GM03348 (cell line): ENCODE data around the gene AGO4.
"Not testable (repeated sequence)": the region's sequence is repeated elsewhere in the genome, so short reads cannot be mapped to it uniquely, and the experiment has no call there.

Experiments
- DNase-seq: peaks from one replicate; pipeline ENCODE4 v3.0.0; 2012; ENCODE audit warnings: low spot score

Gene AGO4

DNA sequence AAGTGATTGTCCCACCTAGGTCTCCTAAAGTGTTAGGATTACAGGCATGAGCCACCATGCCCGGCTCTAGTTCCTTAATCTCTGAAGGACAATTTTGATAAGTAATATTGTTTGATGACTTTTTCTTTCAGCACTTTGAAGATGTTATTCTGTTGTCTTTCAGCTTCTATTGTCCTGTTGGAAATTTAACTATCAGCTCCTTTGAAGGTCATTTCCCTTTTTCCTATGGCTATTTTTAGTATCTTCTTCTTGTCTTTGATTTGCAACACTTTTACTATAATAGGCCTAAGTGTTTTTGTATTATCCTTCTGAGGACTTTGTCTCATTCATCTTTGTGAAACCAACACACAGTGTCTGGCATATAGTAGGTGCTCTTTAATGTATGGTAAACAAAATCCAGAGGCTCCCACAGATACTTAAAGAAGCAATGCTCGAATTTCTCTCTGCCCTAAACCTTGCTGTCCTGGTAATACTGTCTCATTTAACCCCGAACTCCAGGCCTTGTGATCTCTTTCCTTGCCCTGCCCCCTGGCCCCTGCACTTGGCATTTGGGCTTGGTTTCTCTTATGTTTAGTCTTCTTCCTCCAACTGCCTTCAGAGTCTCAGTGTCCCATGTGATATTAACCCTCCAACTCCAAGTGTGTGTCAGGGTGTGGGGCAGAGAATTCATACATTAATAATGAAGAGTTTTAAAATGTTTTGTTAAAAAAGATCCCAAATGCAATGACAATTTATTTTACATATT lies 56.2 kb downstream of the AGO4 start:
- no peak for DNase-seq

DNA sequence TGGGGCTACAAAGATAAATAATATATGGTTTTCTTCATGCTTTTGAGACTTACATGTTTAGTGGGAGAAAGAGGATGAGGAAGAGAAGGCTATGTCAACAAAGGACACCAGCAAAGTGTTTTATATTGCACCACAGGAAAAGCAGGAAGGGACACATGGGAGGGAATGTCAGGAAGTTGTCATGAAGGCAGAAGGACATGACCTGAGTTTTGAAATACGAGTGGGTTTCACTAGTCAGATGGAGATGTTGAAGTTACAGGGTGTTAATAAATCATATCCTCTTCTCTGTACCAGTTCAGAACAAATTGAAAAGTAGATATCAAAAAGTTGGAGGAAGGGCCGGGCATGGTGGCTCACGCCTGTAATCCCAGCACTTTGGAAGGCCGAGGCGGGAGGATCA lies 57.0 kb downstream of the AGO4 start:
- no peak for DNase-seq

DNA sequence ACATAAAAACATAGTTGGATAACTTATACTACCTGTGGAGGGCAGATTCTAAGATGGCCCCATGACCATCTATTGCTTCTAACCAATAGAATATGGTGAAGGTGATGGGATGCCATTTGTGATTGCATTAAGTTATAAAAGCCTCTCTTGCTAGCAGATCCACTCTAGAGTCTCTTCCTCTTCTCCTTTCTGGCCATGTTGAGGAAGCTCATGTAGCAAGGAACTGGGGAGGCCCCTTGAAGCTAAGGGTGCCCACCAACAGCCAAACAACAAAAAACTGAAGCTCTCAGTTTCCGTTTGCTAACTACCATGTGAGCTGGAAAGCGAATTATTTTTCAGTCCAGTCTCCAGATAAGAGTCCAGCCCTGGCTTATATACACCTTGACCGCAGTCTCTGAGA lies 59.2 kb downstream of the AGO4 start:
- DNase-seq: no peak

DNA sequence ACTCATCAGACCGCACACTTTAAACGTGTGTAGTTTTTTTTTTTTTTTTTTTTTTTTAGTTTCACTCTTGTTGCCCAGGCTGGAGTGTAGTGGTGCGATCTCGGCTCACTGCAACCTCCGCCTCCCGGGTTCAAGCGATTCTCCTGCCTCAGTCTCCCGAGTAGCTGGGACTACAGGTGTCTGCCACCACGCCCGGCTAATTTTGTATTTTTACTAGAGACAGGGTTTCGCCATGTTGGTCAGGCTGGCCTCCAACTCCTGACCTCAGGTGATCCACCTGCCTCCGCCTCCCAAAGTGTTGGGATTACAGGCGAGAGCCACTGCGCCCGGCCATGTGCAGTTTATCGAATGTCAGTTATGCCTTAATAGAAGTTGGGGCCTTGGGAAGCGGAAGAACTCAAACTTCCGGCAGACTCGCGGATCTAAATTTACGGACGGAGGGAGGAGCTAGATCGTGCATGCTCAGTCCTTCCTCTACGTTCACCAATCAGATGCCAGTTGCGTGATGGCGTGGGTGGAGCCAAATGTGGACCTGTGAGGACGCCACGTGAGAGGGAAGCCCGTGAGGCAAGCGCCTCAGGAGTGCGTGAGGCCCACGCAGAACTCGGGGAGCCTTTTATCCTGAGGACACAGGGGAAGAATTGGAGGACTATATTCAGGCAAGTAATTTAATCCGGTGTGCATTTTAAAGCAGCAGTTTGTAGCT lies 61.6 kb downstream of the AGO4 start:
- not testable (repeated sequence) for DNase-seq

DNA sequence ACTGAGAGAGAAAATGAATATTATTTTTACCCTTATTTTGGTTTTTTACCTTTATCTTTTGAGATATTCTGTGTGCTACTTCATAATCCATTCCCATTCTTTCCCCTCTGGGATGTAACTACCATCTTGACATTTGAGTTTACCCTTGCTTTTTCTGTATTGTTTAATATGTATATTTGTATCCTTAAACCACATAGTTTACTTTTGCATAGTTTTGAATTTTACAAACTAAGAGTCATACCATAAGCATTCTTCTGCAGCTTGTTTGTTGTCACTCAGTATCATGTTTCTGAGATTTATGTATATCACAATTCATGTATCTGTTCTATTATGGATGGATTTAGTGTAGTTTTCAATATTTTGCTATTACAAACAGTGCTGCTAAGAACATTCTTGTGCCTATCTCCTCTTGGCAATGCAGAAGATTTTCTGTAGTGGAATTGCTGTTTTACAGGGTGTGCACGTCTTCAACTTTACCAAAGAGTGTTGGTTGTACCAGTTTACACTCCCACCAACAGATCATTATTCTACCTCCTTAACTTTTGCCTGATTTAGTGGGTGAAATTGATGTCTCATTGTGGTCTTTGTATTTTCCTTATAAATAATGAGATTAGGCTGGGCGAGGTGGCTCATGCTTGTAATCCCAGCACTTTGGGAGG lies 63.0 kb downstream of the AGO4 start:
- no peak for DNase-seq

DNA sequence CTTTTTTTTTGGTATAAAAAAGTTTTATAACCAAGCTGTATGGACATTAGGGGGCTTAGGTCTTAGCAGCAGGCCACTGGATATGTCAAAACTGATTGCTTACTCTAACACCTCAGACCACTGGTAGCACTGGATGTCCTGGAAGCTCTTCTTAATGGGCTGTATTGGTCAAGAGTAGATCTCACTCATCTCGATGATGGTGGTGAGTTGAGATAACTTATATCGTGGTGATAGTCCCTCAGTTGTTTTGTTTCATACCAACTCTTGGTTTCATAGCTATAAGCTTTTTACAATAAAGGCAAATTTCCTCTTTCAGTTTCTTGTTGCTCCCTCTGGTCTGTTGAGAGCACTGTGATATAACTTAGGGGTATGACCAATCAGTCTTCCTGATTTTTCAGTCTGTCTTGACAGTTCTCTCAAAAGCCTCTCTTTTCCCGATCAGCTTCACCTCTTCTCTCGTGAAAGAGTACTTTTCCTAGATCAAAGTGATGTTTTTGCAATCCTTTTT lies 65.5 kb downstream of the AGO4 start:
- no peak for DNase-seq

DNA sequence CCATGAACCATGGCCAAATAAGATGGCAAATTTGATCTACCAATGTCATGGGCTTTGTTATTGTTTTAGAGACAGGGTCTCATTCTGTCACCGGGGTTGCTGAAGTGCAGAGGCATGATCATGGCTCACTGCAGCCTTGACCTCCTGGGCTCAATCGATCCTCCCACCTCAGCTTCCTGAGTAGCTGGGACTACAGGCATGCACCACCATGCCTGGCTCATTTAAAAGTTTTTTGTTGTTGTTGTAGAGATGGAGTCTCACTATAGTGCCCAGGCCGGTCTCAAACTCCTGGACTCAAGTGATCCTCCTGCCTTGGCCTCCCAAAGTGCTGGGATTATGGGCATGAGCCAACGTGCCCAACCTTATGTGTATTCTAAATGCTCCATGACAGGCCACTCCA lies 66.3 kb downstream of the AGO4 start:
- not testable (repeated sequence) for DNase-seq

DNA sequence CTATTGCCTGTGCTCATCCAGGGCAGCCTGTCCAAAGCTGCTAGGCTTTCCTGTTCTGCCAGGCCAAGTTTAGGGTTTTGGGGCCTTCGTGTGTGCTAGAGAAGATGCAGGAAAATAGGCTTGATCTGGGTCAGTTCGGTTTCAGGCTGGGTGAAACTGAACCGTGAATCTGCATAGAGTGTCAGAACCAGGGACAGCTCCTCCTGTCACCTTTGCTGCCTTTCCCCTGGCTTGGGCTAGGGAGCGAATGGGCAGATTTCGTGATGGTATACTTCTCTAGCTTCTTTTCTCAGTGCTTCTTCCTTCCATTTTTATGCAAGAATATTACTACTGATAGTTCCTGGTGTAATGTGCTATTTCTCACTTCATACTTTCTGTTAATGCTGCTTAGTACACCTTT lies 69.2 kb downstream of the AGO4 start:
- peak; percentile 43 for DNase-seq

DNA sequence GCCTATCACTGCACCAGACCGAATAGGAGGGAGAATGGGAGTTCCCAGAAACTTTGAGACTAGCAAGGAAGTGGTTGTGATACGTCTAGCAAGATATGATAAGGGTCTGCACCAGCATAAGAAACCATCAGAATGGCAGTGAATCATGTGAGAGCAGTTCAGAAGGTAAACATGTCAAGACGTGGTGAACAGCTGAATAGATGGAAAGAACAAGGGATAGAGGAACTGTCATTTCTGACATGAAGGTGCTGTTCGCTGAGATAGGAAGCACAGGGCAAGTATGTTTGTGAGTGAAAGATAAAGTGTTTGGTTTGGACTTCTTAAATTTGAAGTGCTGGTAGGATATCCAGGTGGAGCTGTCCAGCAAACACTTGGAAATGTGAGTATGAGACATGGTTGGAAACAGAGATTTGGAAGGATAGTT lies 74.0 kb downstream of the AGO4 start:
- DNase-seq: no peak

DNA sequence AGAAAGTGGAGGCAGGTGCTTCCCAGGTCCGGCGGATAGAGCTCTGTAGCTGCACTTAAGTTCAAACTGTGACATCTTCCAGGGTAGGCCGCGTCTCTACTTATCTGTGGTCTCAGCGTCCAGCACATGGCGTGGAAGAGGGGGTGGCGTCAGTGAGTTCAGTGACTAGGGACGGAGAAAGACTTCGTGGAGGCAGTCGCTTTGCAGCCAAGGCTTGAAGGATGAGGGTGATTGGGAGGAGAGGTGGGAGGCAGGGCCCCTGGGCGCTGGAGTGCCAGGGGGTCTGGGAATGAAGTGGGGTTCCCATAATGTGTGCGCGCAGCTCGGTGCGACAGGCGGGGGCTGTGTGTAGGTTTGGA lies 74.7 kb downstream of the AGO4 start:
- DNase-seq: no peak

DNA sequence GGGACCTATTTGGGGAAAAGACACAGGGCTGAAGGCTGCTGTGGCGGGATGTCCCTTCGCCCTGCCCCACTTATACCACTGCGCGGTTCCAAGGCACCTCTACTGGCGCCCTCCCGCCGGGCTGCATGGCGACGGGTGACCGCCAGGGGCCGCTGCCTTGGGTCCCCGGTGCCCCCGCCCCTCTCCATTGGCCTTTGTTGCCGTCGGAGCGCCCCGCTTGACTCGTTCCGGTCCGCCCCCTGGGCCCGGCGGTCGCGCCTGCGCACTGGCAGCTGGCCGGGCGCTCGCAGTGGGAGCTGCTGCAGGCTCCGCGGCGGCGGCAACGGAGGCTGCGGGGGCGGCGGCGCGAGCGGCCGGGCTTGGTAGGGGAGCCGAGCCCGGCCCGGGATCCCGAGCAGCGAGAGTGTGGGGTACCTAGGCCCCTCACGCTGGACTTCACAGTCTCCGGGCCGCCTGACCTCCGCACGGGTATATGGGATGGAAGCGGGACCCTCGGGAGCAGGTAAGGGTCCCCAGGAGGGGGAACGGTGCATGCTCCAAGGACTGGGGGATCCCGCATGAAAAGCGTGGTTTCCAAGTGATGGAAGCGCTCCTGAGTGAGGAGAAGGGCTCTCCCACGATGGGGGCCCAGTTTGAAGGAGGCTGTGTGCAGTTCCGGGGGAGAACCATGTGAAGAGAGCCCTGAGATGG lies 75.3 kb downstream of the AGO4 start, which contains the start of gene AGO1:
TSS of gene AGO1 (plus strand) at position 265 of the 690 bp plus-strand sequence. CDS start at position 478, 213 bp downstream.
- peak; percentile 100 for DNase-seq

DNA sequence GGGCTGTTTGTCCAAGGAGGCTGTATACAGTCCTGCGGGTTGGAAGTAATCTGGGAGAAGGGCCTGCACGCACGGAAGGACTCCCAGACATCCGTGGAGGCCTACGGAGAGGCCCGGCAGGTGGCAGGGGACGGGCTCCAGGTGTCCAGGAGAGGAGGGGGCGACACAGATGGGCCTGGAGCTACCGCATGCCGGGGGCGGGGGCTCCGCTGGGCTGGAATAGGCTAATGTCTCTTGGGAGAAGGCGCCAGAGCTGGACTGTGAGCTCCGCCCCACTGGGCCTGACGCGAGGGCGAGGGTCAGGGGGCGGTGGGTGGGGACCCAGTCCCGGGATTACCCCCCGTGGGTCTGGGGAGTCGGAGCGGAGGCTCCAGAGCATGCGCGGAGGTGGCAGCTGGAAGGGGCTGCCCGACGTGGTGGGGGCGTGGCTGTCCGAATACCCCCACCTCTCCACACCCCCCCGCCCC lies 75.9 kb downstream of the AGO4 start:
- peak; percentile 82 for DNase-seq

DNA sequence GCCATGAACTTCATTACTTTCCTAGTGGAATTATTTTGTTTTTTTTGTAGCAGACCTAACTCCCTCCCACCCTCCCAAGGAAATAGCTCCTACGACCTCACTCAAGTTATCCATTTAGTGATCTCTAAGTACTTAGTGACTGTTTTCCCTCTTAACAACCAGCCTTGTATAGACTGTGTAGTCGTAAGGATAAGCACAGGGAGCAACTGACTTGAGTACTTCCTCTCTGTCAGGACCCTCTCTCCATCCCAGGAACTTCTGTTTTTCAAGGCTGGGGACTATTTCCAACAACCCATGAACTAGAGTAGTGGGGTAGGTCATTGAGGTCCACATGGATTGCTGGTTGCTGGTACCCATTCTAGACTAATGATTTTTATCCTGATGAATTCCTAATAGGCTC lies 77.1 kb downstream of the AGO4 start:
- no peak for DNase-seq

DNA sequence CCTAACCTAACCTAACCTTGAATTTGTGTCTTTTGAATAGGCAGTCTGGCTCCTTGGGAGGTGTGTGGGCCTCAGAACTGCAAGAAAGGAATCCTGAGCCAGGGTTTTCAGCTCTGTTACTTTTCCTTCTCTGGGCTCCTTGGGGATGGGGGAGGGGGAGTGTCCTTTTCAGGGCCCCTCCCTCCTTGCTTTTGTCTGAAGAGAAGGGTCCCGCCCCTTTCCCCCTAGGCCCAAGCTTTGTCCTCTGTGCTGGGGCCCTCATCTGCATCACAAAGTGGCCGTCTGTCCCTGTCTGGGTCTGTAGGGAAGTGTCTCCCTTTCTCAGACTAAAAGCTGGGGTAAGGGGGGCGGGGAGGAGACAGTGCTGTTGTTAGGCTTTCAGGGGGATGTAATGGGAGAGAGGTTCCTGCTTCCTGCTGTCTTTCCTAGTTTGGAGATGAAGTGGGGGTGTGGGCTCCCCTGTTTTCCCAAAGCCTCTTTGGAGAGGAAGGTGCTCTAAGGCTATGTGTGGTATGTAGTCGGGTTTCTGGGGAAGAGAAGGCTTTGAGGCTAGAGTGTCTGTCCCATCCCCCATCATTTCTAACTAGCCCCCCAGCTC lies 78.2 kb downstream of the AGO4 start:
- DNase-seq: no peak

DNA sequence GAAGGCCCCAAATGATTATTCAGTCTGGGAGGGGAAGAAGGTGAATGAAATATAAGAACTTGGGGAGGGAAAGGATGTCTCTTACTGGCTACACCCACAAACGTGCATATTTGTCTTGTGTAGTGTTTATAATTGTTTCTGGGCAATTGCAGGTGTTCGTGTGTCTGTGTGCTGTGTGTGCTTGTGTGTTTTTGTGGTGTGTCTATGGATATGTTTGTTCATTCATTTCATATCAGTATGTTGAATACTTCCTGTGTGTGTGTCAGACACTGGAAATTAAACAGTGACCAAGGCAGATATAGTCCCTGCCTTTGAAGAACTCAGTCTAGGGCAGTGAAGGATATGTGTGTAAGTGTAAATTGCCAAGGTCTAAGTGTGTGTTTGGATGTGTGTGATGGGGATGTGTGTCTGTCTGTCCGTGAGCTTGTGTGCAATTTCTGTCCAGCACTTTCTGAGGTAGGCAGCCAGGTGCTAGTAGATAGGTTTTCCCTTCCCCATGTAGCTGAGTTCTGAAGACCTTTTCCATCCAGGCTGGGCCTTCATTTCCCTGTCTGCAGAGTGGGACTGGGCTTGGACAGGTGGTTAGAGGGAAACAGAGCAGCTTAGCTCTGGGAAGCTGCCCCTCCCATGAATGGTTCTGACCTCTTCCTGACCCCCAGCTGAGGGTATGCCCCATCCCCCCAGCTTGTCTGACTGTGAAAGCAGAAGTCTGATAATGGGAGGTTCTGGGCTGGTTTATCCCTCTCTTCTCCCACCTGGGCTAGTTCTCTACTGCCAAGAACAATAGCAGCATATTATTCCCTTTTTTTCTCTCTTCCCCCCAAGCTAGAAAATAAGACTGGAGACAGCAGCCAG lies 79.0 kb downstream of the AGO4 start:
- no peak for DNase-seq

DNA sequence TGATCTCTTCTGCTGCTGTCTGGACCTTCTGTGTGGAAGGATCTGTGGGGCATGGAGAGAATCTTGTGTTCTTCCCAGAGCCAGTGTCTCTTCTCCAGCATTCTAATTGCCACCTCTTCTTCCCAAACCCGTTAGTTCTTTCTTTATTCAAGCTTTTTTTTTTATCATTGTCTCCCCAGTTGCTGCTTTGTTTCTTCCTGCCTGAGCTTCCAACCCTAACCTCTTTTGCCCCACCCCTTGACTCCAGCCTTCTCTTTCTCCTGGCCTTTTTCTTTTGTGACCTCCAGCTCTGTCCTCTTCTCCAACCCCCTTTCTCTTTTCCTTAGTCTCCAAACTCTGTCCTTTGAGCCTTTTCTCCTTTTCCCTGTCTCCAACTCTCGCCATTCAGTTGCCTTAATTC lies 79.7 kb downstream of the AGO4 start:
- DNase-seq: no peak

DNA sequence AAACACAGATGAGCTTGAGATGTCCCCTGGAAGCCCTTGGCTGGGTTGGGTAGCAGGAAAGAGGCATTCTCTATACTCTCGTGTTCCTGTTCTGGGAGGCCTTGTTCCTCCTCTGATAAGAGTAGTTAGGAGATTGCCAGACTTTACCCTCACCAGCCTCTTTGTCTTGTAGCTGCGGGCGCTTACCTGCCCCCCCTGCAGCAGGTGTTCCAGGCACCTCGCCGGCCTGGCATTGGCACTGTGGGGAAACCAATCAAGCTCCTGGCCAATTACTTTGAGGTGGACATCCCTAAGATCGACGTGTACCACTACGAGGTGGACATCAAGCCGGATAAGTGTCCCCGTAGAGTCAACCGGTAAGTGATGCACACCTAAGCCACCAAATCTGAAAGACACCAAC lies 80.4 kb downstream of the AGO4 start:
- no peak for DNase-seq

DNA sequence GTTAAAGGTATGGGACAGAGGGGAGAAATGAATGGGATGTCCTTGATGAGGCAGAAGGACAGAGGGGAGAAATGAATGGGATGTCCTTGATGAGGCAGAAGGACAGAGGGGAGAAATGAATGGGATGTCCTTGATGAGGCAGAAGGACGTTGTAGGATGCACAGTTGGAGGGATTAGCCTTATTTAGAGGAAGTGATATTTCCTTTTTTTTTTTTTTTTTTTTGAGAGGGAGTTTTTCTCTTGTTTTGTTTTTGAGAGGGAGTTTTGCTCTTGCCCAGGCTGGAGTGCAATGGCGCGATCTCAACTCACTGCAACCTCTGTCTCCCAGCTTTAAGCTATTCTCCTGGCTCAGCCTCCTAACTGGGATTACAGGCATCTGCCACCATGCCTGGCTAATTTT lies 81.2 kb downstream of the AGO4 start:
- not testable (repeated sequence) for DNase-seq

DNA sequence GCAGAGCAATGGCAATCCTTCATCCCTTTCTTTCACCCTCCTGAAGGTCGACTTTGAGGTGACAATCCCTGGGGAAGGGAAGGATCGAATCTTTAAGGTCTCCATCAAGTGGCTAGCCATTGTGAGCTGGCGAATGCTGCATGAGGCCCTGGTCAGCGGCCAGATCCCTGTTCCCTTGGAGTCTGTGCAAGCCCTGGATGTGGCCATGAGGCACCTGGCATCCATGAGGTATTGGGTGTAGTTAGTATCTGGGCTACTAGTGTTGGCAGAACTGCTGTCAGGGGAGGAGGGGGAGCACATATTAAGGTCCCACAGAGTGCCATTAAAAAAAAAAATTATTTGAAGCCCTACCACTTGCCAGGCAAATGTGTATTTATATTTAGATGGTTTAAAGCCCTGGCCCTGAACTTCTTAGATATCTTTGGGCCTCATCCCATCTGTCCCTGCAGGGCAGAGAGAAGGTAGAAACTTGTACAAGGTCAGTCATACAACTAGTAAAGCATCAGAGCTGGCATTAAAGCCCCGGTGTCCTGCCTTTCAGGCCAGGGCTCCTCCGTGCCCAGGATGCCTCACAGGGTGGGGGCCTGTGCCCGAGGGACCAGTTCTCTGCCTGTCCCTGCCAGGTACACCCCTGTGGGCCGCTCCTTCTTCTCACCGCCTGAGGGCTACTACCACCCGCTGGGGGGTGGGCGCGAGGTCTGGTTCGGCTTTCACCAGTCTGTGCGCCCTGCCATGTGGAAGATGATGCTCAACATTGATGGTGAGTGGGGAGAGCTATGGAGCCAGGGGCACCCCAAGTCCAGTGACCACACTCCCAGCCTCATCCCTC lies 85.4 kb downstream of the AGO4 start:
- DNase-seq: no peak

DNA sequence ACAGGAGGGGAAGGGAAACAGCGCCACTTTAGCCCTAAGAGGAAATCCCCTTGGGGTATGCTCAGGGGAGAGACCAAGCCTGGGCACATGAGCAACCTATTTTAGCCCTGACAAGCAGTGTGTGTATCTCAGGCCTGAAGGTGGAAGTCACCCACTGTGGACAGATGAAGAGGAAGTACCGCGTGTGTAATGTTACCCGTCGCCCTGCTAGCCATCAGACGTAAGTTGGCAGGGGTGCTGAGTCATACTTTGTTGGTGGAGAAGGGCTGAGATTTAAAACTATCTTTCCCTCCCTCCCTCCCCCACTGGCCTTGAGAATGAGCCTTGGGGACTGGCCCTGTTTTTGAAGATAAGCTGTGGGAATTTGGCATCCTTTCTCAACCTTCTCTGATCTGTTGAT lies 86.4 kb downstream of the AGO4 start:
- no peak for DNase-seq
